Keratinocyte (primary cell): ENCODE results near the gene C1orf35.

Experiments used
- CTCF ChIP-seq, 3 experiments: IDR thresholded peaks in 1 of 3; conservative IDR thresholded peaks in 1 of 3; optimal IDR thresholded peaks in 1 of 3; 2 replicates in 2 of 3; 3 replicates in 1 of 3; pipeline versions ENCODE3 to v1.5.1; 2011; ENCODE audit warnings: low read length in 3 of 3, mild to moderate bottlenecking in 3 of 3, moderate library complexity in 2 of 3, control low read depth in 1 of 3, inconsistent platforms in 1 of 3; ENCODE audit not compliant: insufficient read depth in 2 of 3; ENCODE audit errors: extremely low read depth in 1 of 3
- EZH2 ChIP-seq: IDR thresholded peaks from one replicate; pipeline ENCODE4 v1.6.1; 2012; ENCODE audit warnings: inconsistent platforms, mild to moderate bottlenecking, low read length, moderate library complexity

GRCh38 chr1:228120351-228120750, 17.2 kb upstream of the C1orf35 start:
- no peak for TF ChIP-seq CTCF (optimal IDR thresholded peaks at IDR 0.05 in 1 of 3, IDR thresholded peaks at IDR 0.05 in 1 of 3, conservative IDR thresholded peaks at IDR 0.05 in 1 of 3; ENCODE audit: extremely low read depth in 1 of 3, insufficient read depth in 2 of 3, low read length in 3 of 3)
- TF ChIP-seq EZH2, result no peak
